ENCODE results near the gene KIAA1328. TPM values are rescaled to one million over a fixed set of nuclear protein-coding genes. Genes with fewer than 3 reads are reported as not detected.

Gene KIAA1328
- total RNA-seq, 4 donors from 2014 or later = 16.1 to 32.0 (median 20.1) TPM

DNA sequence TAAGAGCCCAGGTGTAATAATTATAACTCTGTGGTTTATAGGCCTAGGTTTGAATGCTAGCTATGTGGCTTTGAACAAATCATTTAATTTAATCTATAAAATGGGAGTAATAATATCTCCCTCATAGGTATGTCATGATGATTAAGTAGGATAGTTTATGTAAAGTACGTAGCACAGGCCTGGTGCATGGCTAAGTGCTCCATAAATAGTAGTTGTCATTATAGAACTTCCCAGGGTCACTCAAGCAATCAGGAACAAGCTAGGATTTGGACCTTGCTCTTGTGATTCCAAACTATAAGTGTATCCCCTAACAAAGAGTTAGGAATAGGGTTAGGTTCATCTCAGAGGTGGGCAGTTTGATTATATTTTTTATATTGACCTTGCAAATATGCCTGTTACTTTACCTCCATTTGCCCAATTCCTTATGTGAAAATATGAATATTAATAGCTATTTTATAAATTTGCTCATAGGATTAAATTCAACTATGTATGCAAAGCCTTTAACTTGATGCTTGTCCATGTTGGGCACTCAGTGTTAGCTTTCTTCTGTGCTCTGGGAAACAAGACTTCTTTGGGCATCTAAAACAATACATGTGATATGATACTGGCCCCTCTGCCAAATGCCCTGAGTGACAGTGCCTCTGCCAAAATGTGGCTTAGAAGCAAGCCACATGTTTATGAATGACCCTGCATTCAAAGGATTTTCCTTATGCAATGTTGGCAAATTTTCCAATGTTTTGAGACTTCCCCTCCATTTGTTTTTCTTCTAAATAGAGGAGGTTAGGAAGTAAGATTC lies 353.6 kb downstream of the KIAA1328 start:
- 94 to 97% methylated on average over 1 of the region's 1 CpG for WGBS, 2 donors
- no peak for DNase-seq (ENCODE audit: low spot score in 2 of 2)
- intact Hi-C loops (cut with DNase I; ENCODE audit: low total_unique reads) = no loop called here
- no peak for TF ChIP-seq POLR2A (IDR thresholded peaks at IDR 0.05)
- TF ChIP-seq, protein P1, sequence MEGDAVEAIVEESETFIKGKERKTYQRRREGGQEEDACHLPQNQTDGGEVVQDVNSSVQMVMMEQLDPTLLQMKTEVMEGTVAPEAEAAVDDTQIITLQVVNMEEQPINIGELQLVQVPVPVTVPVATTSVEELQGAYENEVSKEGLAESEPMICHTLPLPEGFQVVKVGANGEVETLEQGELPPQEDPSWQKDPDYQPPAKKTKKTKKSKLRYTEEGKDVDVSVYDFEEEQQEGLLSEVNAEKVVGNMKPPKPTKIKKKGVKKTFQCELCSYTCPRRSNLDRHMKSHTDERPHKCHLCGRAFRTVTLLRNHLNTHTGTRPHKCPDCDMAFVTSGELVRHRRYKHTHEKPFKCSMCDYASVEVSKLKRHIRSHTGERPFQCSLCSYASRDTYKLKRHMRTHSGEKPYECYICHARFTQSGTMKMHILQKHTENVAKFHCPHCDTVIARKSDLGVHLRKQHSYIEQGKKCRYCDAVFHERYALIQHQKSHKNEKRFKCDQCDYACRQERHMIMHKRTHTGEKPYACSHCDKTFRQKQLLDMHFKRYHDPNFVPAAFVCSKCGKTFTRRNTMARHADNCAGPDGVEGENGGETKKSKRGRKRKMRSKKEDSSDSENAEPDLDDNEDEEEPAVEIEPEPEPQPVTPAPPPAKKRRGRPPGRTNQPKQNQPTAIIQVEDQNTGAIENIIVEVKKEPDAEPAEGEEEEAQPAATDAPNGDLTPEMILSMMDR (IDR thresholded peaks at IDR 0.05) = no peak
- no peak overlapping the region for H3K4me3 ChIP-seq (ENCODE audit: low read depth, poor library complexity, severe bottlenecking)

DNA sequence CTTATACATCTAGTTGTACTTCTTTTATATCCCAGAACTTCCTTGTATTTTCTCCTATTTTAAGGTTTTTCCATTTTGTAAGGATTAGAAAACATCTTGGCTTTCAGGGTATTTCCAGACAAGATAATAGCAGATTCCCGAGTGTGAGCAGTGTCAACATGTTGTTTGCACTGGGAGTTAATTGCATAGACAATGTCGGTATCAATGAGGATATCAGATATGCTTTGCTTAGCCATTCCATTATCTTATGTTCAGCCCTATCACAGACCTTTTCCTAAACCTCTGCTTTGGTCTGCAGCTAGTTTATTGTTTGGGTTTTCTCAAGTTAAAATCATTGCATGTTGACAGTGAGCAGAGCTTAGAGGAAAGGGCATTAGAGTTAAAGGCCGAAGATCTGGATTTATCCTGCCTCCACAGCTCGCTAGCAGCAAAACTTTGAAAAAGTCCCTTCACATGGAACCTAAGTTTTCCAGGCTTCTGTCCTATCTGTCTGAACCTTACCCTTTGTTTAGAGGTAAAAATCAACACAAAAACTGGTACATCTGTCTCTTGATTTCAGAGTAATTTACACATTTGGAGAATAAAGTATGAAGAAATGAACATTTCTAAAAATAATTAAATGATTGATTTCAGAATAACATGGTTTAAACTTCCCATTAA lies 355.4 kb downstream of the KIAA1328 start:
- 95 to 96% methylated on average over 4 of the region's 4 CpGs for WGBS, 2 donors
- TF ChIP-seq POLR2A (IDR thresholded peaks at IDR 0.05) = no peak
- TF ChIP-seq, protein P1 (IDR thresholded peaks at IDR 0.05) = no peak
- no peak overlapping the region for H3K4me3 ChIP-seq (ENCODE audit: low read depth, poor library complexity, severe bottlenecking)
- intact Hi-C loops (cut with DNase I; ENCODE audit: low total_unique reads) = no loop called here
- DNase-seq (ENCODE audit: low spot score in 2 of 2) = no peak

DNA sequence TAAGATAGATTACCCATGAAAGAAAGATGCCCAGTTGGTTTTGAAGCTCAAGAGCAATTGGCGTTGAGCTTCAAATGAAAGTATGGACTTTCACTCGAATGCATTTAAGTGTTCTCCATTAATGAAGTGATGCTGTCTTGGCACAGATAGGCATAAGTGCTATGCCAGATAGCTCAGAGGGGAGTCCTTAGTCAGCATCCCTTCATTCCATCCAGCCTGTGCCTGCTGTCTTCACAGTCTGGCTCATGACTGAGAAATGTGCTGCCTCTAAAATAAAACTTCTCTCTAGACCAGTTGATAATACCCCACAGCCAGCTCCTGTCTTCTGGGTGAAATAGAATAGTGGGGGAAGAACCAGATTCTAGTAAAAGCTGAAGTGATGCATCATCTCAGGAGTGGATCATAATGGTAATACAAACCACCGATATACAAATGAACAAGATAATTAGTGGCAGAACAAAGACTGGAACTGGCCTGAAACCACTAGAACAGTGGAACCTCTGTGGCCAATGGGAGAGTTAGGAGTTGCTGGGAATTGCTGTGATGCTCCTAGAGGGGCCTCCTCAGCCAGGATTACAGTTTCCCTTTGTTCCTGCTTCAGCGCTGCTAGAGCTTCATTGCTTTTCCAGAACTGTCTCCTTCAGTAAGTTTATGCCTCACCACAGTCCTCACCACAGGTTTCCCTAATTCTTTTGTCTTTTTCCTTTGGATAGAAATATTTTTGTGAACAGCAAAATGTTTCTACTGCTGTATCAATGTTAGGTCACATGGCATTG lies 359.3 kb downstream of the KIAA1328 start:
- 90 to 91% methylated on average over 4 of the region's 4 CpGs for WGBS, 2 donors
- intact Hi-C loops (cut with DNase I; ENCODE audit: low total_unique reads) = no loop called here

DNA sequence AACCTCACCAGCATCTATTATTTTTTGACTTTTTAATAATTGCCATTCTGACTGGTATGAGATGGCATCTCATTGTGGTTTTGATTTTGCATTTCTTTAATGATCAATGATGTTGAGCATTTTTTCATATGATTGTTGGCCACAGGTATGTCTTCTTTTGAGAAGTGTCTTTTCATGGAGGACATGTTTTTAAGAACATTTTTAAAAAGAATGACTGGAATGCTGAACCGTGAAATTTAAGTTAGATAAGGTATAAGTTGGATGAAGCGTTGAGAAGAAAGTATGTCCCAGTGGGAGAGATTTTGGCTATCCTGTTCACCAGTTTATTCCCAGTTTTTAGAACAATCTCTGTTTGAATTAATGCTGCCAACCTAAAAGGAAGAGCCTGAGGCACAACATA lies 370.8 kb downstream of the KIAA1328 start:
- TF ChIP-seq, protein P1 (IDR thresholded peaks at IDR 0.05) = no peak
- no peak for TF ChIP-seq POLR2A (IDR thresholded peaks at IDR 0.05)
- 95 to 98% methylated on average over 2 of the region's 2 CpGs for WGBS, 2 donors
- no peak overlapping the region for H3K4me3 ChIP-seq (ENCODE audit: low read depth, poor library complexity, severe bottlenecking)
- intact Hi-C loops (cut with DNase I; ENCODE audit: low total_unique reads) = no loop called here
- no peak for DNase-seq (ENCODE audit: low spot score in 2 of 2)

More for the DNA sequence above, 359.3 kb downstream of the KIAA1328 start:
- TF ChIP-seq, protein P1 (IDR thresholded peaks at IDR 0.05) = no peak
- TF ChIP-seq POLR2A (IDR thresholded peaks at IDR 0.05) = no peak
- DNase-seq (ENCODE audit: low spot score in 2 of 2) = no peak
- H3K4me3 ChIP-seq (ENCODE audit: low read depth, poor library complexity, severe bottlenecking) = no peak overlapping the region

DNA sequence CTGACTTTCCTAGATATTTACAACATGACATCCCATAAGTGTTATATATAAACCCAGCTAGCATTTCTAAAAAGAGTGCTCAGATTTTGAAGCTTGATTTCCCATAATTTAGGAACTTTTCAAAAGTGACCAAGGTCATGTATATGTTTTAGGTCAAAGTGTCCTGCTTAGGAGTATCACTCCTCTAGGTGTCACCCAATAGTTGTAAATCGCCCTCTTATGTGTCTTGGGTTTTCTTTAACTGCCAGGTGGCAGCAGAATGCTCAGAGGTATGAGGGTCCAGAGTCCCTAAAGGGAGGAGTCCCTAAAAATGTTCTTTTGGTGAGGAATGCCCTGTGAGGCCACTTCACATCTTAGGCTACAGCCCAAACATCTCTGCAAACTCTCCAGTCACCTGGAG lies 378.4 kb downstream of the KIAA1328 start:
- no peak for DNase-seq (ENCODE audit: low spot score in 2 of 2)
- no peak for TF ChIP-seq POLR2A (IDR thresholded peaks at IDR 0.05)
- TF ChIP-seq, protein P1 (IDR thresholded peaks at IDR 0.05) = no peak
- intact Hi-C loops (cut with DNase I; ENCODE audit: low total_unique reads) = no loop called here
- 73 to 80% methylated on average over 1 of the region's 1 CpG for WGBS, 2 donors
- H3K4me3 ChIP-seq (ENCODE audit: low read depth, poor library complexity, severe bottlenecking) = no peak overlapping the region

Data from lower leg skin (tissue), 4 donors.